ENCODE results near the gene DSCAML1. TPM values are rescaled to one million over a fixed set of nuclear protein-coding genes. Genes with fewer than 3 reads are reported as not detected.

The DSCAML1 gene
- total RNA-seq, 1 experiment from 2014 or later, result 0.15 TPM

GRCh38 chr11:117669062-117669461, 128.0 kb downstream of the DSCAML1 start:
- H3K18ac ChIP-seq (ENCODE audit: insufficient read length, low read depth, low read length), result no peak overlapping the region
- H3K14ac ChIP-seq (ENCODE audit: insufficient read depth, low read length), result no peak overlapping the region
- H3K9me3 ChIP-seq (ENCODE audit: control insufficient read depth, low read depth, low read length), result no peaks in the 10 kb centered on the region
- H2AFZ ChIP-seq (ENCODE audit: low read length), result no peak overlapping the region
- H4K8ac ChIP-seq (replicated peaks; ENCODE audit: insufficient read length, low read depth, low read length), result no peak overlapping the region
- no peak overlapping the region for H2BK20ac ChIP-seq (ENCODE audit: low read depth, low read length, poor library complexity, severe bottlenecking)
- no peak overlapping the region for H3K4ac ChIP-seq (ENCODE audit: low read depth, low read length)
- no peak overlapping the region for H2BK12ac ChIP-seq (ENCODE audit: insufficient read length, low read depth, low read length)
- no peak for DNase-seq
- no peak overlapping the region for H2AK5ac ChIP-seq (ENCODE audit: insufficient read length, low read length)
- no peak overlapping the region for H4K5ac ChIP-seq (ENCODE audit: insufficient read length, low read depth, low read length)
- no peak overlapping the region for H2BK5ac ChIP-seq (ENCODE audit: insufficient read length, low read length)
- Mint-ChIP-seq H3K9me3 (peaks cover 0 to 2% of the 10 kb centered on the region in 2 experiments; a peak in 2 of 5 replicates), H3K4me1 (peaks cover 45 to 56% of the 10 kb centered on the region in 2 experiments), H3K27ac (no peak overlapping the region), H3K27me3 (ENCODE audit: low read depth) (peaks cover 39% of the 10 kb centered on the region), H3K4me3 (no peak overlapping the region), H3K36me3 (ENCODE audit: insufficient read depth in 1 of 3, low read depth in 3 of 3) (no peaks in the 10 kb centered on the region; a peak in 1 of 7 replicates)
- H3K79me1 ChIP-seq (ENCODE audit: insufficient read depth, low read depth, low read length, poor library complexity, severe bottlenecking), result no peaks in the 10 kb centered on the region
- H4K20me1 ChIP-seq (ENCODE audit: control insufficient read depth, insufficient read depth, insufficient read length), result no peaks in the 10 kb centered on the region
- H2BK120ac ChIP-seq (ENCODE audit: low read depth, low read length, poor library complexity, severe bottlenecking), result no peak overlapping the region
- H3K79me2 ChIP-seq (ENCODE audit: insufficient read depth, low read length), result no peaks in the 10 kb centered on the region
- H2BK15ac ChIP-seq (ENCODE audit: low read depth, low read length), result no peak overlapping the region
- no peak overlapping the region for H3T11ph ChIP-seq (ENCODE audit: low read length)
- H3K27ac ChIP-seq (ENCODE audit: insufficient read length, low read depth, low read length), result no peak overlapping the region
- H4K91ac ChIP-seq (ENCODE audit: insufficient read length, low read depth, low read length), result no peak overlapping the region
- no CpG with 5 or more reads among the region's 4 CpGs for WGBS (ENCODE audit: extremely low coverage, insufficient read length, low lambda C conversion rate)
- H3K56ac ChIP-seq (ENCODE audit: insufficient read length, low read depth, low read length), result no peak overlapping the region
- no peak overlapping the region for H3K9ac ChIP-seq (ENCODE audit: extremely low read depth, insufficient read length, low read length)
- TF ChIP-seq CTCF (conservative IDR thresholded peaks at IDR 0.05), result no peak
- H3K23me2 ChIP-seq (ENCODE audit: insufficient read length, low read depth, low read length, poor library complexity, severe bottlenecking), result no peaks in the 10 kb centered on the region
- no peaks in the 10 kb centered on the region for H3K27me3 ChIP-seq (ENCODE audit: insufficient read depth, low read length)
- H3K23ac ChIP-seq (ENCODE audit: insufficient read length, low read depth, low read length), result no peak overlapping the region
- peaks cover 8% of the 10 kb centered on the region; the same call in 1 of the 2 replicates for H3K4me1 ChIP-seq (ENCODE audit: insufficient read depth, low read length)
- H3K4me2 ChIP-seq (ENCODE audit: insufficient read depth, insufficient read length, low read length), result no peak overlapping the region

Data from H9 (cell line).